GM19193 (cell line): Measurements from ENCODE around the gene SYNE4.

Experiments used
- POLR2A ChIP-seq: IDR thresholded peaks from 4 replicates; pipeline ENCODE4 v1.6.1; 2011; ENCODE audit not compliant: insufficient read depth, insufficient read length; ENCODE audit errors: extremely low read depth

The SYNE4 gene

GRCh38 chr19:36008336-36008978, at the start of gene SYNE4:
Gene SYNE4, minus strand, starts transcription at chr19:36008813. Its CDS starts 132 bp downstream, at chr19:36008681.
- TF ChIP-seq POLR2A: no peak

GRCh38 chr19:36054733-36055686, 46.4 kb upstream of the SYNE4 start, which contains the start of gene WDR62:
Gene WDR62, plus strand, starts transcription at chr19:36054897. Its CDS starts 75 bp downstream, at chr19:36054972.
- TF ChIP-seq POLR2A: peak; percentile 66

- TF ChIP-seq POLR2A: peak; percentile 72
Measured at GRCh38 chr19:36054119-36054732, 45.6 kb upstream of the SYNE4 start, which contains the start of gene THAP8. Gene THAP8, minus strand, starts transcription at chr19:36054285. Its CDS starts 68 bp downstream, at chr19:36054217.

- TF ChIP-seq POLR2A: no peak
Measured at GRCh38 chr19:36051637-36052036, 43.0 kb upstream of the SYNE4 start.

GRCh38 chr19:36051236-36051635, 42.6 kb upstream of the SYNE4 start:
- TF ChIP-seq POLR2A: no peak

GRCh38 chr19:36049080-36049698, 40.6 kb upstream of the SYNE4 start:
- no peak for TF ChIP-seq POLR2A

GRCh38 chr19:36047835-36048234, 39.2 kb upstream of the SYNE4 start:
- no peak for TF ChIP-seq POLR2A

GRCh38 chr19:36046443-36047050, 37.9 kb upstream of the SYNE4 start:
- TF ChIP-seq POLR2A: no peak

- TF ChIP-seq POLR2A: no peak
Measured at GRCh38 chr19:36043952-36044351, 35.3 kb upstream of the SYNE4 start.

GRCh38 chr19:36041831-36042230, 33.2 kb upstream of the SYNE4 start:
- TF ChIP-seq POLR2A: no peak

- no peak for TF ChIP-seq POLR2A
Measured at GRCh38 chr19:36040495-36040894, 31.9 kb upstream of the SYNE4 start.

GRCh38 chr19:36032251-36033104, 23.9 kb upstream of the SYNE4 start, which contains the start of gene CLIP3:
Gene CLIP3, minus strand, starts transcription at chr19:36032873. Its CDS starts 516 bp downstream, at chr19:36032357.
- TF ChIP-seq POLR2A: no peak

- no peak for TF ChIP-seq POLR2A
Measured at GRCh38 chr19:36031308-36031707, 22.7 kb upstream of the SYNE4 start.

GRCh38 chr19:36030264-36031148, 21.9 kb upstream of the SYNE4 start:
- TF ChIP-seq POLR2A: no peak
